Measurements from ENCODE around the gene PAF1.

The PAF1 gene

GRCh38 chr19:39386557-39386956 lies 4.3 kb downstream of the PAF1 start:
- no peak for TF ChIP-seq RAD21 (IDR thresholded peaks at IDR 0.05; ENCODE audit: low read depth)
- TF ChIP-seq NFIC (IDR thresholded peaks at IDR 0.05), result no peak
- no peak for TF ChIP-seq REST (IDR thresholded peaks at IDR 0.05; ENCODE audit: low read depth)
- no peak for TF ChIP-seq MAX (IDR thresholded peaks at IDR 0.05)
- TF ChIP-seq YY1 (IDR thresholded peaks at IDR 0.05; ENCODE audit: low read depth), result no peak
- TF ChIP-seq FOXM1 (IDR thresholded peaks at IDR 0.05; ENCODE audit: borderline replicate concordance, low read depth), result no peak
- TF ChIP-seq EP300 (IDR thresholded peaks at IDR 0.05; ENCODE audit: borderline replicate concordance), result no peak
- no peak for TF ChIP-seq CREB1 (IDR thresholded peaks at IDR 0.05; ENCODE audit: low read depth)

GRCh38 chr19:39385629-39386411 lies 5.1 kb downstream of the PAF1 start:
- TF ChIP-seq FOXM1 (IDR thresholded peaks at IDR 0.05; ENCODE audit: borderline replicate concordance, low read depth), result no peak
- TF ChIP-seq TAF1 (IDR thresholded peaks at IDR 0.05; ENCODE audit: low read depth), result no peak

GRCh38 chr19:39384839-39385568 lies 5.9 kb downstream of the PAF1 start:
- TF ChIP-seq CEBPB (IDR thresholded peaks at IDR 0.05) (no peak), TCF12 (IDR thresholded peaks at IDR 0.05; ENCODE audit: low read depth) (no peak), EP300 (IDR thresholded peaks at IDR 0.05; ENCODE audit: borderline replicate concordance) (no peak), CREB1 (IDR thresholded peaks at IDR 0.05; ENCODE audit: low read depth) (no peak), TEAD4 (IDR thresholded peaks at IDR 0.05) (no peak), FOXM1 (IDR thresholded peaks at IDR 0.05; ENCODE audit: borderline replicate concordance, low read depth) (no peak), YY1 (IDR thresholded peaks at IDR 0.05; ENCODE audit: low read depth) (no peak), USF1 (IDR thresholded peaks at IDR 0.05) (no peak), ZBTB7A (IDR thresholded peaks at IDR 0.05; ENCODE audit: low read depth) (no peak), TAF1 (IDR thresholded peaks at IDR 0.05; ENCODE audit: low read depth) (no peak), REST (IDR thresholded peaks at IDR 0.05; ENCODE audit: low read depth) (no peak)

- TF ChIP-seq REST (IDR thresholded peaks at IDR 0.05; ENCODE audit: low read depth) (no peak), USF1 (IDR thresholded peaks at IDR 0.05) (no peak), ZBTB7A (IDR thresholded peaks at IDR 0.05; ENCODE audit: low read depth) (no peak), RAD21 (IDR thresholded peaks at IDR 0.05; ENCODE audit: low read depth) (no peak), TCF12 (IDR thresholded peaks at IDR 0.05; ENCODE audit: low read depth) (no peak), EGR1 (IDR thresholded peaks at IDR 0.05) (no peak), EP300 (IDR thresholded peaks at IDR 0.05; ENCODE audit: borderline replicate concordance) (no peak), TAF1 (IDR thresholded peaks at IDR 0.05; ENCODE audit: low read depth) (no peak), TEAD4 (IDR thresholded peaks at IDR 0.05) (no peak), MAX (IDR thresholded peaks at IDR 0.05) (no peak), NFIC (IDR thresholded peaks at IDR 0.05) (no peak), YY1 (IDR thresholded peaks at IDR 0.05; ENCODE audit: low read depth) (no peak), CREB1 (IDR thresholded peaks at IDR 0.05; ENCODE audit: low read depth) (no peak), FOXM1 (IDR thresholded peaks at IDR 0.05; ENCODE audit: borderline replicate concordance, low read depth) (no peak)
Measured at GRCh38 chr19:39382991-39383828, 7.7 kb downstream of the PAF1 start.

Data from Ishikawa (cell line).